RWPE1 (cell line): ENCODE results near the gene TBC1D5.

ENCODE experiments used
- CTCF ChIA-PET: fragments of 350-600 bp; sonication (Branson Sonifier 250); formaldehyde crosslinking; extraction: SDS; loops from one replicate; lab custom pipeline; 2021; lab: Yijun Ruan, JAX
- POLR2A ChIA-PET: fragments of 400-600 bp; formaldehyde crosslinking; extraction: SDS; loops from one replicate; lab custom pipeline; 2020; ENCODE audit warnings: antibody characterized with exemption; ENCODE audit not compliant: low non-redundant PET; lab: Yijun Ruan, JAX
- DNase-seq: peaks from one replicate; pipeline ENCODE4 v3.0.0; 2012; ENCODE audit warnings: low spot score
- H3K27ac ChIP-seq: fragments of 450-650 bp; 2 replicates; pipeline ENCODE4 v1.5.1; 2017
- CTCF ChIP-seq: fragments of 450-650 bp; conservative IDR thresholded peaks from 2 replicates; pipeline ENCODE4 v1.5.1; 2017; ENCODE audit warnings: low read depth, mild to moderate bottlenecking

The TBC1D5 gene

GRCh38 chr3:17287006-17287689, 455.3 kb downstream of the TBC1D5 start:
- CTCF ChIA-PET = no interaction called here
- POLR2A ChIA-PET = no interaction called here
- no peak for DNase-seq
- no peak overlapping the region for H3K27ac ChIP-seq
- no peak for TF ChIP-seq CTCF

GRCh38 chr3:17278006-17278405, 464.4 kb downstream of the TBC1D5 start:
- ChIA-PET CTCF (interaction anchor here (0.7 kb wide), 2 partner anchors 59 to 1495 kb away, joined by 3 read pairs; no protein-coding TSS in a partner anchor), POLR2A (no interaction called here)
- no peak for DNase-seq
- TF ChIP-seq CTCF = no peak
- no peak overlapping the region for H3K27ac ChIP-seq

GRCh38 chr3:17266846-17267245, 475.6 kb downstream of the TBC1D5 start:
- CTCF ChIA-PET = interaction anchor here (0.7 kb wide), 1 partner anchor 14 kb away, joined by 4 read pairs; no protein-coding TSS in a partner anchor
- POLR2A ChIA-PET = no interaction called here
- no peak for DNase-seq
- H3K27ac ChIP-seq = no peak overlapping the region
- TF ChIP-seq CTCF = no peak

DNA sequence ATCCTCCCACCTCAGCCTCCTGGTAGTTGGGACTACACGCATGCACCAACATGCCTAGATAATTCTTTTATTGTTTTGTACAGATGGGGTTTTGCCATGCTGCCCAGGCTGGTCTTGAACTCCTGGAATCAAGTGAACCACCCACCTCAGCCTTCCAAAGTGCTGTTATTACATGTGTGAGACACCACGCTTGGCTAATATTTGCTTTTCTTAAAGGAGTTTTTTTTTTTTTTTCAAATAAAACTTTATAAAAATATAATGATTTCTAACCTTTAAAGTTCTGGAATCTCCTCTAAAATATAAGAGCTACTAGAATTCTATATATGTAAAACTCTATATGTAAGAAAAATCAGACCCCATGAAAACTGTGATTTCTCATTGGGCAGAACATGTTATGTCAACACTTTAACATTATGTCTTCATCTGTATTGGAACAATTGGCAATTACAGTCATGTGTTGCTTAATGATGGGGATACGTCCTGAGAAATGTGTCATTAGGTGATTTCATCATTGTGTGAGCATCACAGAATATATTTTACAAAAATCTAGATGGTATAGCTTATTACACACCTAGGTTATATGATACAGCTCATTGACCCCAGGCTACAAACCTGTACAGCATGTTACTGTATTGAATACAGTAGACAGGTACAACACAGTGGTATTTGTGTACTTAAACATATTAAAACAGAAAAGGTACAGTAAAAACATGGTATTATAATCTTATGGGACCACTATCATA, 480.6 kb downstream of the TBC1D5 start:
- no peak for DNase-seq
- ChIA-PET POLR2A (no interaction called here), CTCF (no interaction called here)
- TF ChIP-seq CTCF = no peak
- no peak overlapping the region for H3K27ac ChIP-seq

- ChIA-PET CTCF (no interaction called here), POLR2A (no interaction called here)
- no peak for DNase-seq
- no peak for TF ChIP-seq CTCF
- no peak overlapping the region for H3K27ac ChIP-seq
These were observed 482.2 kb downstream of the TBC1D5 start for GRCh38 chr3:17260257-17260656.

- no peak overlapping the region for H3K27ac ChIP-seq
These were observed 482.7 kb downstream of the TBC1D5 start for GRCh38 chr3:17259685-17260084.

More at GRCh38 chr3:17259685-17260084, 482.7 kb downstream of the TBC1D5 start:
- ChIA-PET POLR2A (no interaction called here), CTCF (interaction anchor here (0.6 to 0.7 kb wide), 2 partner anchors 76 to 595 kb away, joined by 3 read pairs; no protein-coding TSS in a partner anchor)
- no peak for DNase-seq
- TF ChIP-seq CTCF = no peak
